ENCODE measurements around the gene RNU6-1.

RNU6-1 gene

GRCh38 chr15:67839929-67840748 is at the start of gene RNU6-1:
TSS of gene RNU6-1 (minus strand) at chr15:67840045.
- Histone ChIP-seq H3K36me3 (no peaks in the 10 kb centered on the region), H3K4me3 (peak within 1 kb of the TSS; percentile 84), H3K9me3 (no peaks in the 10 kb centered on the region), H4K20me1 (peaks cover 10% of the 10 kb centered on the region), H3K27me3 (peaks cover 40% of the 10 kb centered on the region), H3K27ac (peak within 1 kb of the TSS; percentile 87), H3K4me2 (peak within 1 kb of the TSS; percentile 91), H3K9ac (peak within 1 kb of the TSS; percentile 91), H3K4me1 (peaks cover 48% of the 10 kb centered on the region)
- TF ChIP-seq Cebpa-rat (IDR thresholded peaks at IDR 0.05): no peak

DNA sequence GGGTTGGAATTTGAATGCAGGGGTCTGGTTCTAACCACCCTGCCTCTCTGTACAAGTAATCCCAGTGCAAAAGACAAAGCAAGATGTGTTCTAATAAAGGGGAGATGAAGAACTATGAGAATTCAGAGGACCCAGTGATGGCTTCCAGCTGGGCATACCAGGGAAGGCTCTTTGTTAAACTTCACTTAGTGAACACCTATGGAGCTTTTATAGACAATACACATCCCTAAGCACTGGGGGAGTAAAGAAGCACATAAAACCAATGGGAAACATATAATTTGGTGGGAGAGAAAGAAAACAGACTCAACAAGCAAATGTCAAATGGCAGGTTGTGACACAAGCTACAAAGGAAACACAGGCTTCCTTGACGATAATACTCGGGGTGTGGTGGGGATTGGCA is 47.9 kb upstream of the RNU6-1 start:
- Histone ChIP-seq H4K20me1 (no peaks in the 10 kb centered on the region), H3K4me1 (peaks cover 20% of the 10 kb centered on the region), H3K4me2 (no peak overlapping the region), H3K36me3 (no peaks in the 10 kb centered on the region), H3K27ac (no peak overlapping the region), H3K9me3 (peaks cover 8% of the 10 kb centered on the region), H3K27me3 (no peaks in the 10 kb centered on the region), H3K4me3 (no peak overlapping the region), H3K9ac (no peak overlapping the region)
- TF ChIP-seq Cebpa-rat (IDR thresholded peaks at IDR 0.05): no peak

DNA sequence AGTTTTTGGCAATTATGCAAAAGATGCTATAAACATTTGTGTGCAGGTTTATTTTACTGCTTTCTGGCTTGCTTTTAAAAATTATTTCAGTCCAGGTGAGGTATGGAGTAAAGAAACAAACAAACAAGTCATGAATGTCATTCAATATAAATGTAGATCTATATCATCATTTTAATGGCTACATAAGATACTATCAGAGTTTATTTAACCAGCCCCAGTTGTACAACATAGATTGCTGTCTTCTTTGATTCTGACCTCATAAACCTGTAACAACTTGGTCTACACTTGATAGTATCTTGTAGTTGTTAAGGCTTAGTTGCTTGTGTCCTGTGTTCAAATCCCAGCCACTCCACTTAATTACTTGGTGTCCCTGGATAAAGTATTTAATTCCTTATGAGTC is 46.0 kb upstream of the RNU6-1 start:
- Histone ChIP-seq H3K4me3 (no peak overlapping the region), H3K9me3 (peaks cover 8% of the 10 kb centered on the region), H3K27me3 (no peaks in the 10 kb centered on the region), H3K4me2 (no peak overlapping the region), H3K9ac (no peak overlapping the region), H3K27ac (no peak overlapping the region), H3K4me1 (peaks cover 34% of the 10 kb centered on the region), H3K36me3 (no peaks in the 10 kb centered on the region), H4K20me1 (no peaks in the 10 kb centered on the region)
- TF ChIP-seq Cebpa-rat (IDR thresholded peaks at IDR 0.05): no peak

GRCh38 chr15:67885175-67885523 is 45.3 kb upstream of the RNU6-1 start:
- no peak for TF ChIP-seq Cebpa-rat (IDR thresholded peaks at IDR 0.05)
- no peaks in the 10 kb centered on the region for H3K27me3 ChIP-seq
- H3K9ac ChIP-seq: peak overlapping the region; percentile 63
- peak overlapping the region; percentile 77 for H3K4me2 ChIP-seq
- peaks cover under 1% of the 10 kb centered on the region for H3K9me3 ChIP-seq
- H3K27ac ChIP-seq: peak overlapping the region; percentile 43; the same call in 1 of the 2 replicates
- peak overlapping the region; percentile 64 for H3K4me3 ChIP-seq
- H3K4me1 ChIP-seq: peaks cover 41% of the 10 kb centered on the region
- H3K36me3 ChIP-seq: no peaks in the 10 kb centered on the region
- no peaks in the 10 kb centered on the region for H4K20me1 ChIP-seq

GRCh38 chr15:67884514-67885174 is 44.8 kb upstream of the RNU6-1 start:
- Histone ChIP-seq H3K4me2 (peak overlapping the region; percentile 77), H3K36me3 (no peaks in the 10 kb centered on the region), H3K4me3 (peak overlapping the region; percentile 64), H3K9ac (peak overlapping the region; percentile 63), H3K4me1 (peaks cover 46% of the 10 kb centered on the region), H3K9me3 (no peaks in the 10 kb centered on the region), H3K27ac (peak overlapping the region; percentile 43; the same call in 1 of the 2 replicates), H3K27me3 (no peaks in the 10 kb centered on the region), H4K20me1 (no peaks in the 10 kb centered on the region)
- no peak for TF ChIP-seq Cebpa-rat (IDR thresholded peaks at IDR 0.05)

DNA sequence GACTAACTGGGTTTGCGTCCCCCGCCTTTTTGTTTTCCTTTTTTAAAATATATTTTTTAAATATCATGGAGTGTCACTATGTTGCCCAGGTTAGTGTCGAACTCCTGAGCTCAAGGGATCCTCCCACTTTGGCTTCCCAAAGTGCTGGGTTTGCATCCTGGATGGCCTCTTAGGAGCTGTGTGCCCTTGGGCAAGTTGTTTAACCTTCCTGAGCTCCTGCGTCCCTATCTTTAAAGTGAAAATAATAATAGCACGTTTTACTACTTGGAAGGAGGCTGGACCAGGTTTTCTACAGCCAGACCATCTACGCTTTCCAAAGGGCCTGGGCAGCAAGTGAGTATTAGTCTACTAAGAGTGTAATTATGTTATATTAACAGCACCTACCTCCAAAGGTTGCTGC is 44.2 kb upstream of the RNU6-1 start:
- no peak overlapping the region for H3K27ac ChIP-seq
- H3K9ac ChIP-seq: no peak overlapping the region; the same call in 1 of the 2 replicates

GRCh38 chr15:67883234-67883773 is 43.5 kb upstream of the RNU6-1 start:
- Histone ChIP-seq H3K9ac (no peak overlapping the region), H3K4me2 (no peak overlapping the region)
- TF ChIP-seq Cebpa-rat (IDR thresholded peaks at IDR 0.05): no peak

More for the DNA sequence above, 44.2 kb upstream of the RNU6-1 start:
- Histone ChIP-seq H3K36me3 (no peaks in the 10 kb centered on the region), H4K20me1 (no peaks in the 10 kb centered on the region), H3K4me1 (peaks cover 52% of the 10 kb centered on the region), H3K4me3 (peak overlapping the region; percentile 64), H3K27me3 (no peaks in the 10 kb centered on the region), H3K9me3 (no peaks in the 10 kb centered on the region), H3K4me2 (peak overlapping the region; percentile 77)
- no peak for TF ChIP-seq Cebpa-rat (IDR thresholded peaks at IDR 0.05)

DNA sequence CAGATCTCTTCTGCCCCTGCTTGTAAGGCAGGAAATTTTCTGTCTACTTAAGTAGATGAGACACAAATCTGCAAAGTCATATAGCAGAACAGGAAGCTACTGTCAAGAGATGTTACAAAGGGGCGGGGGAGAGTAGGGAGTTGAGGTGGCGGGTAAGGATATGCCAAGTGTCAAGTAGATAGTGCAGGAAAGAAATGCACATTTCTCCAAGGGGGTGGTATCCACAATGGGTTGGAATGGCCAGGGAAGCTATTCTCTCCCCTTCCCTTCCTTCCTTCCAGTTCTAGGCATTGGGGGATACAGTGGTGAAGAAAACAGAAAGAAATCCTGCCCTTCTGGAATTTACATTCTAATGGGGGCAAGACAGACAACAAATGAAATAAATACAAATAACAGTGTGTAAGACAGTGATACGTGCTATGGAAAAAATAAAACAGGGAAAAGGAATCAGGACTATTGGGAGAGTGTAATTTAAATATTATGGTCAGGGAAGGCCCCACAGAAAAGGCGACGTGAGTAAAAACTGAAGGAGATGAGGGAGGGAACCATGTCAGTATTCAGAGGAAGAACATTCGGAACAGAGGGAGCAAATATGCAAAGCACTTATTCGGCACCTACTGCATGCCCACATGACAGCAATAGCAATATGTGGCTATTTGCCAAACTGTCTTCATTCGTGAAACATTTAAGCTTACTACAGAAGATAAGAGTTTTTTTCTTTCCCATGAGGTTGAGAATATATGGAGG is 42.8 kb upstream of the RNU6-1 start:
- Histone ChIP-seq H3K9ac (no peak overlapping the region), H3K27me3 (no peaks in the 10 kb centered on the region), H3K4me2 (peak overlapping the region; percentile 31; the same call in 1 of the 2 replicates), H3K4me3 (no peak overlapping the region), H3K4me1 (peaks cover 52% of the 10 kb centered on the region), H3K36me3 (no peaks in the 10 kb centered on the region), H4K20me1 (no peaks in the 10 kb centered on the region), H3K9me3 (no peaks in the 10 kb centered on the region), H3K27ac (no peak overlapping the region)
- TF ChIP-seq Cebpa-rat (IDR thresholded peaks at IDR 0.05): no peak

More at GRCh38 chr15:67883234-67883773, 43.5 kb upstream of the RNU6-1 start:
- Histone ChIP-seq H3K4me3 (no peak overlapping the region), H4K20me1 (no peaks in the 10 kb centered on the region), H3K4me1 (peaks cover 52% of the 10 kb centered on the region), H3K9me3 (no peaks in the 10 kb centered on the region), H3K36me3 (no peaks in the 10 kb centered on the region), H3K27ac (no peak overlapping the region), H3K27me3 (no peaks in the 10 kb centered on the region)

DNA sequence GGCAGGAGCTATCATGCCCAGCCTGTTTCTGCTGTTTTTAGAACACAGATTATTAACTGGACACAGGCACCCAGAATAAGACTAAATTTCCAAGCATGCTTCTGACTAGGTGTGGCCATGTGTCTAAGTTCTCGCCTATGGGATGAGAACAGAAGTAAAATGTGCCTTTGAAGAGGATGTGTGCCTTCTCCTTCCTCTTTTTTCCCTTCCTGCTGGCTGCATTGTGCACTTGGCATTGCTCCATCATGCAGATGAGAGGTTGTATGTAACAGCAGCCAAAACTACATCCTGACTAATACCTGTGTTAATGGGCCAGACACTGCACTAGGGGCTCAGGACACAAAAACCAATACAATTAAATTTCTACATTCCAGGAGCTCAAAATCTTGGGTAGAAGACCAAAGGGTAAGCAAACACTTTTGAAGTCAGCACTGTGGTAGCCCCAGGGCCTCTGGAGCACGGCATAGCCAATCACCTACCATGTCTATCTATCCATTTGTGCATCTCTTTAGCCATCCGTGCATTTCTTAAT is 40.9 kb upstream of the RNU6-1 start:
- Histone ChIP-seq H3K4me3 (no peak overlapping the region), H3K4me1 (peaks cover 52% of the 10 kb centered on the region), H3K9ac (no peak overlapping the region), H4K20me1 (no peaks in the 10 kb centered on the region), H3K9me3 (no peaks in the 10 kb centered on the region), H3K27me3 (no peaks in the 10 kb centered on the region), H3K36me3 (no peaks in the 10 kb centered on the region), H3K27ac (no peak overlapping the region), H3K4me2 (peak overlapping the region; percentile 36)
- no peak for TF ChIP-seq Cebpa-rat (IDR thresholded peaks at IDR 0.05)

Data from BLaER1 (cell line).